GM23338 (cell line): ENCODE results near the gene TSC22D1. TPM values are rescaled to one million over a fixed set of nuclear protein-coding genes. Genes with fewer than 3 reads are reported as not detected.

ENCODE experiments used
- ATAC-seq: fragments of 200-7000 bp; cut with Tn5 transposase; 3 replicates; pipeline ENCODE4 v1.9.1; 2020
- DNase-seq: peaks from one replicate; pipeline ENCODE4 v3.0.0-alpha.2; 2015; ENCODE audit warnings: low spot score
- H2AFZ ChIP-seq: fragments of 200-600 bp; sonication (generic); 2 replicates; pipeline ENCODE4 v1.8.0; 2016; ENCODE audit warnings: antibody characterized with exemption, mild to moderate bottlenecking, moderate library complexity
- H3F3A ChIP-seq: fragments of 200-600 bp; sonication (generic); replicated peaks from 2 replicates; pipeline ENCODE4 v1.8.0; 2017; ENCODE audit warnings: antibody characterized with exemption, mixed run types, low read depth
- H3K27ac ChIP-seq: fragments of 200-600 bp; sonication (generic); 2 replicates; pipeline ENCODE4 v1.6.1; 2016; ENCODE audit warnings: low read depth
- H3K27me3 ChIP-seq: fragments of 200-600 bp; sonication (generic); 2 replicates; pipeline ENCODE4 v1.8.0; 2016; ENCODE audit warnings: mild to moderate bottlenecking, mixed run types, moderate library complexity; ENCODE audit not compliant: insufficient read depth
- H3K36me3 ChIP-seq: fragments of 200-600 bp; sonication (generic); 2 replicates; pipeline ENCODE4 v1.8.0; 2016; ENCODE audit warnings: mild to moderate bottlenecking; ENCODE audit not compliant: insufficient read depth
- H3K4me1 ChIP-seq: fragments of 200-600 bp; sonication (generic); 2 replicates; pipeline ENCODE4 v1.8.0; 2016; ENCODE audit warnings: mild to moderate bottlenecking, moderate library complexity; ENCODE audit not compliant: insufficient read depth
- H3K4me2 ChIP-seq: fragments of 200-600 bp; sonication (generic); 2 replicates; pipeline ENCODE4 v1.7.1; 2017; ENCODE audit warnings: mixed run types
- H3K4me3 ChIP-seq: fragments of 200-600 bp; sonication (generic); 2 replicates; pipeline ENCODE4 v1.6.1; 2016; ENCODE audit warnings: mixed run types
- H3K79me2 ChIP-seq: fragments of 200-600 bp; sonication (generic); replicated peaks from 2 replicates; pipeline ENCODE4 v1.8.0; 2017; ENCODE audit warnings: mild to moderate bottlenecking; ENCODE audit not compliant: insufficient read depth
- H3K9me2 ChIP-seq: fragments of 200-600 bp; sonication (generic); 2 replicates; pipeline ENCODE4 v1.8.0; 2017; ENCODE audit not compliant: insufficient read depth
- H4K20me1 ChIP-seq: fragments of 200-600 bp; sonication (generic); replicated peaks from 2 replicates; pipeline ENCODE4 v1.8.0; 2017; ENCODE audit warnings: mild to moderate bottlenecking; ENCODE audit not compliant: insufficient read depth
- H3K27ac Mint-ChIP-seq: 2 replicates; pipeline ENCODE4 v1.8.0; 2020; ENCODE audit warnings: inconsistent platforms, mild to moderate bottlenecking, moderate library complexity, mixed read lengths
- H3K27me3 Mint-ChIP-seq: 3 replicates; pipeline ENCODE4 v1.8.0; 2022; ENCODE audit warnings: low read depth, mild to moderate bottlenecking, moderate library complexity, mixed read lengths, inconsistent platforms; ENCODE audit not compliant: insufficient read depth, poor library complexity
- H3K36me3 Mint-ChIP-seq: 3 replicates; pipeline ENCODE4 v1.8.0; 2021; ENCODE audit warnings: low read depth, mild to moderate bottlenecking, inconsistent platforms, moderate library complexity, mixed read lengths
- H3K4me1 Mint-ChIP-seq: 3 replicates; pipeline ENCODE4 v1.8.0; 2020; ENCODE audit warnings: mild to moderate bottlenecking, inconsistent platforms, mixed read lengths
- H3K4me3 Mint-ChIP-seq: 3 replicates; pipeline ENCODE4 v1.8.0; 2021; ENCODE audit warnings: moderate library complexity, mild to moderate bottlenecking, inconsistent platforms, mixed read lengths
- H3K9me3 Mint-ChIP-seq: 3 replicates; pipeline ENCODE4 v1.8.0; 2020; ENCODE audit warnings: moderate library complexity, mild to moderate bottlenecking, inconsistent platforms, mixed read lengths
- CREB1 ChIP-seq: fragments of 250-450 bp; sonication (Bioruptor Pico); IDR thresholded peaks from 2 replicates; pipeline ENCODE4 v1.5.0; 2020; ENCODE audit warnings: low read depth, mild to moderate bottlenecking, moderate library complexity
- CTCF ChIP-seq, 2 experiments: fragments of 200-600 bp in 1 of 2; sonication (generic) in 1 of 2; conservative IDR thresholded peaks; 2 replicates each; pipeline versions ENCODE4 v1.5.1 to v1.6.1; 2016 to 2017; ENCODE audit warnings: antibody characterized with exemption in 2 of 2, low read depth in 2 of 2, mild to moderate bottlenecking in 2 of 2, moderate library complexity in 1 of 2
- ETS1 ChIP-seq: IDR thresholded peaks from 2 replicates; pipeline ENCODE4 v1.6.1; 2016; ENCODE audit warnings: antibody characterized with exemption
- EZH2 ChIP-seq: fragments of 200-600 bp; sonication (generic); IDR thresholded peaks from one replicate; pipeline ENCODE4 v1.8.0; 2017; ENCODE audit warnings: antibody characterized with exemption, mild to moderate bottlenecking, low read depth; ENCODE audit not compliant: unreplicated experiment
- NANOG ChIP-seq: IDR thresholded peaks from 2 replicates; pipeline ENCODE4 v1.6.1; 2016; ENCODE audit warnings: antibody characterized with exemption, borderline replicate concordance
- ZNF114 ChIP-seq: fragments of 250-450 bp; sonication (Bioruptor Pico); IDR thresholded peaks from 2 replicates; pipeline ENCODE4 v1.5.0; 2020; ENCODE audit warnings: mild to moderate bottlenecking, moderate library complexity
- ZNF462 ChIP-seq: fragments of 250-450 bp; sonication (Bioruptor Pico); IDR thresholded peaks from 2 replicates; pipeline ENCODE4 v1.5.0; 2020; ENCODE audit warnings: mild to moderate bottlenecking, moderate library complexity
- polyA plus RNA-seq: library from polyadenylated mRNA; unstranded; fragments of >200 nt; fragmentation: Nextera tagmentation; extraction: Ambion mirVana; gene quantifications from 2 replicates; pipeline ENCODE4 v1.2.1, GENCODE V29; 2016
- total RNA-seq: library from RNA; depleted of rRNA; stranded (reverse); fragments of >200 nt; shearing (Covaris generic); gene quantifications from 2 replicates; pipeline ENCODE4 v1.2.3, GENCODE V29; 2014

The TSC22D1 gene
- total and polyA plus RNA-seq, 2 experiments from 2014 or later, result 58.5 to 114 TPM

GRCh38 chr13:44605721-44606120, 29.6 kb upstream of the TSC22D1 start (continued):
- no peak for TF ChIP-seq CREB1 (CRISPR knock-in tag)
- no peak for TF ChIP-seq NANOG

- TF ChIP-seq ETS1, result no peak
- no peak for TF ChIP-seq CTCF (conservative IDR thresholded peaks at IDR 0.05; ENCODE audit: low read depth in 2 of 2)
- Mint-ChIP-seq H3K27ac (no peak overlapping the region), H3K4me3 (no peak overlapping the region), H3K36me3 (peaks cover 3% of the 10 kb centered on the region; the same call in 2 of the 3 replicates), H3K9me3 (peaks cover 6% of the 10 kb centered on the region), H3K27me3 (no peaks in the 10 kb centered on the region), H3K4me1 (no peaks in the 10 kb centered on the region)
- Histone ChIP-seq H3K36me3 (no peaks in the 10 kb centered on the region), H3K27me3 (no peaks in the 10 kb centered on the region), H3K4me3 (no peak overlapping the region), H3K4me2 (no peak overlapping the region), H3F3A (no peaks in the 10 kb centered on the region), H3K79me2 (no peaks in the 10 kb centered on the region), H3K9me2 (no peaks in the 10 kb centered on the region), H2AFZ (no peak overlapping the region), H3K27ac (no peak overlapping the region), H4K20me1 (no peaks in the 10 kb centered on the region), H3K4me1 (no peaks in the 10 kb centered on the region)
- DNase-seq (no peak), ATAC-seq (no peak)
These were observed 29.1 kb upstream of the TSC22D1 start for GRCh38 chr13:44605275-44605674.

- no peak overlapping the region for H3K4me3 Mint-ChIP-seq
- Histone ChIP-seq H3K27me3 (no peaks in the 10 kb centered on the region), H3K79me2 (no peaks in the 10 kb centered on the region), H3K4me2 (no peak overlapping the region), H3K4me1 (no peaks in the 10 kb centered on the region), H3K36me3 (no peaks in the 10 kb centered on the region), H3K9me2 (no peaks in the 10 kb centered on the region), H3F3A (no peaks in the 10 kb centered on the region), H4K20me1 (no peaks in the 10 kb centered on the region), H3K27ac (no peak overlapping the region), H2AFZ (0 out of 2 replicates have a peak overlapping the region, but pooled peaks have one; percentile 31), H3K4me3 (no peak overlapping the region)
- DNase-seq (peak; percentile 37), ATAC-seq (peak; percentile 79)
- no peaks in the 10 kb centered on the region for H3K36me3 Mint-ChIP-seq
- no peaks in the 10 kb centered on the region; the same call in 2 of the 3 replicates for H3K9me3 Mint-ChIP-seq
- H3K27me3 Mint-ChIP-seq, result peaks cover 1% of the 10 kb centered on the region
- no peak overlapping the region for H3K27ac Mint-ChIP-seq
- H3K4me1 Mint-ChIP-seq, result no peaks in the 10 kb centered on the region
- TF ChIP-seq ETS1 (no peak), ZNF462 (CRISPR knock-in tag) (no peak), EZH2 (no peak), ZNF114 (CRISPR knock-in tag) (no peak)
These were observed 25.5 kb upstream of the TSC22D1 start for GRCh38 chr13:44601586-44601985.
